IMR-90 (cell line): ENCODE data around the gene REXO1. TPM values are rescaled to one million over a fixed set of nuclear protein-coding genes. Genes with fewer than 3 reads are reported as not detected.

Experiments used
- ATAC-seq: fragments of 200-7000 bp; cut with Tn5 transposase; 2 replicates; pipeline ENCODE4 v1.9.1; 2020; ENCODE audit warnings: low read depth, mild to moderate bottlenecking, moderate library complexity
- BruUV-seq: library from RNA; stranded (reverse); fragments of 400-500 nt; replicated peaks from 2 replicates; lab custom pipeline; 2021; lab: Mats Ljungman, UMichigan
- CTCF ChIA-PET: fragments of 300-600 bp; formaldehyde crosslinking; extraction: SDS; loops from one replicate; lab custom pipeline; 2021; ENCODE audit warnings: antibody characterized with exemption; lab: Yijun Ruan, JAX
- POLR2A ChIA-PET: fragments of 300-600 bp; sonication (Branson Sonifier 250); formaldehyde crosslinking; loops from one replicate; lab custom pipeline; 2022; ENCODE audit warnings: antibody characterized with exemption; ENCODE audit not compliant: unreplicated experiment; lab: Charles Lee
- DNase-seq: peaks from one replicate; pipeline ENCODE4 v3.0.0; 2013
- H2AFZ ChIP-seq: replicated peaks from 2 replicates; pipeline ENCODE3; 2013; ENCODE audit warnings: low read length, mild to moderate bottlenecking; ENCODE audit not compliant: poor library complexity
- H2AK5ac ChIP-seq: 2 replicates; pipeline ENCODE4 v1.6.1; 2013; ENCODE audit warnings: low read depth, low read length, inconsistent platforms
- H2AK9ac ChIP-seq: replicated peaks from 2 replicates; pipeline ENCODE3; 2013; ENCODE audit warnings: mild to moderate bottlenecking, low read depth, low read length, moderate library complexity; ENCODE audit not compliant: poor library complexity
- H2BK120ac ChIP-seq: 2 replicates; pipeline ENCODE4 v1.6.1; 2013; ENCODE audit warnings: low read depth, low read length, inconsistent platforms
- H2BK15ac ChIP-seq: 3 replicates; pipeline ENCODE4 v1.6.1; 2013; ENCODE audit warnings: low read depth, low read length, inconsistent platforms
- H2BK20ac ChIP-seq: 2 replicates; pipeline ENCODE4 v1.6.1; 2013; ENCODE audit warnings: low read depth, mild to moderate bottlenecking, inconsistent platforms, low read length, moderate library complexity
- H2BK5ac ChIP-seq: 2 replicates; pipeline ENCODE4 v1.6.1; 2013; ENCODE audit warnings: mild to moderate bottlenecking, low read depth, low read length, inconsistent platforms; ENCODE audit not compliant: poor library complexity, severe bottlenecking
- H3K14ac ChIP-seq: replicated peaks from 2 replicates; pipeline ENCODE4 v1.6.1; 2013; ENCODE audit warnings: low read depth, low read length, inconsistent platforms
- H3K18ac ChIP-seq: 2 replicates; pipeline ENCODE4 v1.6.1; 2013; ENCODE audit warnings: low read depth, low read length, control low read depth
- H3K23ac ChIP-seq: 2 replicates; pipeline ENCODE4 v1.6.1; 2013; ENCODE audit warnings: low read depth, low read length, inconsistent platforms
- H3K27ac ChIP-seq: 2 replicates; pipeline ENCODE4 v1.5.1; 2013; ENCODE audit warnings: mild to moderate bottlenecking, control low read depth, low read length; ENCODE audit not compliant: insufficient read depth
- H3K27me3 ChIP-seq: 2 replicates; pipeline ENCODE4 v1.6.1; 2013; ENCODE audit warnings: low read length; ENCODE audit not compliant: control insufficient read depth, insufficient read depth
- H3K36me3 ChIP-seq: 2 replicates; pipeline ENCODE4 v1.6.1; 2013; ENCODE audit warnings: low read length, mixed read lengths; ENCODE audit not compliant: control insufficient read depth, insufficient read depth
- H3K4ac ChIP-seq: 2 replicates; pipeline ENCODE4 v1.6.1; 2013; ENCODE audit warnings: low read depth, low read length, inconsistent platforms
- H3K4me1 ChIP-seq: 2 replicates; pipeline ENCODE4 v1.6.1; 2013; ENCODE audit warnings: low read length, mixed read lengths; ENCODE audit not compliant: control insufficient read depth, insufficient read depth
- H3K4me2 ChIP-seq: 2 replicates; pipeline ENCODE4 v1.6.1; 2013; ENCODE audit warnings: low read depth, mild to moderate bottlenecking, control low read depth, low read length, moderate library complexity
- H3K4me3 ChIP-seq: 2 replicates; pipeline ENCODE4 v1.5.1; 2013; ENCODE audit warnings: low read depth, mild to moderate bottlenecking, control low read depth, low read length, moderate library complexity; ENCODE audit not compliant: insufficient read depth
- H3K56ac ChIP-seq: 2 replicates; pipeline ENCODE4 v1.6.1; 2013; ENCODE audit warnings: low read length, inconsistent platforms; ENCODE audit not compliant: insufficient read depth; ENCODE audit errors: extremely low read depth
- H3K79me1 ChIP-seq, 2 experiments: 2 replicates each; pipeline ENCODE4 v1.6.1; 2013; ENCODE audit warnings: low read length in 2 of 2, inconsistent platforms in 1 of 2, low read depth in 1 of 2
- H3K9ac ChIP-seq: 2 replicates; pipeline ENCODE4 v1.6.1; 2013; ENCODE audit warnings: low read depth, low read length, control low read depth
- H3K9me1 ChIP-seq: 2 replicates; pipeline ENCODE4 v1.6.1; 2013; ENCODE audit warnings: low read length, inconsistent platforms; ENCODE audit not compliant: insufficient read depth
- H3K9me3 ChIP-seq: 2 replicates; pipeline ENCODE4 v1.6.1; 2013; ENCODE audit warnings: low read length; ENCODE audit not compliant: control insufficient read depth, insufficient read depth
- H4K20me1 ChIP-seq: 2 replicates; pipeline ENCODE4 v1.6.1; 2013; ENCODE audit warnings: low read length, inconsistent platforms; ENCODE audit not compliant: insufficient read depth
- H4K5ac ChIP-seq: 2 replicates; pipeline ENCODE4 v1.6.1; 2013; ENCODE audit warnings: mild to moderate bottlenecking, low read depth, low read length, control low read depth
- H4K8ac ChIP-seq, 2 experiments: 2 replicates each; pipeline ENCODE4 v1.6.1; 2013; ENCODE audit warnings: low read depth in 2 of 2, low read length in 2 of 2, control low read depth in 1 of 2, inconsistent platforms in 1 of 2
- H4K91ac ChIP-seq: 2 replicates; pipeline ENCODE4 v1.6.1; 2013; ENCODE audit warnings: low read depth, low read length, inconsistent platforms; ENCODE audit not compliant: insufficient read depth
- CHD1 ChIP-seq: IDR thresholded peaks from 2 replicates; pipeline ENCODE4 v1.6.1; 2012; ENCODE audit warnings: low read depth, low read length, improper control_type of control experiment
- WGBS, 2 experiments: methylation state at CpG; one replicate each; pipeline versions ENCODE4 v1.1.5 to v1.1.7; 2013; ENCODE audit warnings: missing lambda C conversion rate in 2 of 2; ENCODE audit not compliant: insufficient read length in 1 of 2; ENCODE audit errors: extremely low coverage in 2 of 2; 5-methylcytosine and 5-hydroxymethylcytosine counted together
- dilution Hi-C: fragments of 300-500 bp; cut with HindIII; formaldehyde crosslinking; loops from one replicate; pipeline ENCODE4 v1.14.3; 2018; ENCODE audit warnings: low sequenced_read_pairs; ENCODE audit not compliant: unreplicated experiment
- in situ Hi-C: fragments of 300-500 bp; cut with MboI; formaldehyde crosslinking; loops from 3 replicates; pipeline ENCODE4 v1.14.3; 2019; ENCODE audit warnings: low sequenced_read_pairs, inconsistent platforms, mixed read lengths
- intact Hi-C: fragments of 100-400 bp; cut with micrococcal nuclease; formaldehyde crosslinking; loops from 2 replicates; pipeline ENCODE4 v1.10.0; 2022
- polyA plus RNA-seq, 3 experiments: library from polyadenylated mRNA; depleted of rRNA; stranded (reverse); fragments of >200 nt; gene quantifications; 2 replicates each; pipeline ENCODE4 v1.2.3, GENCODE V29; 2012; ENCODE audit warnings: low replicate concordance in 1 of 3
- total RNA-seq: library from RNA; depleted of rRNA; stranded (reverse); fragments of >200 nt; gene quantifications from 2 replicates; pipeline ENCODE4 v1.2.3, GENCODE V29; 2012

REXO1 gene
- total and polyA plus RNA-seq, 2 of the 4 experiments (the other 2 are of a cell fraction): 1.4 to 63.7 TPM

GRCh38 chr19:1854039-1854541 lies 5.8 kb upstream of the REXO1 start:
- Histone ChIP-seq H3K56ac (no peak overlapping the region), H3K9me3 (no peaks in the 10 kb centered on the region), H4K20me1 (peaks cover 59% of the 10 kb centered on the region), H4K5ac (no peak overlapping the region), H3K27ac (no peak overlapping the region), H3K4ac (no peak overlapping the region), H3K9ac (no peak overlapping the region), H4K91ac (no peak overlapping the region), H2AFZ (no peak overlapping the region), H2BK20ac (no peak overlapping the region), H2BK120ac (no peak overlapping the region), H3K4me3 (no peak overlapping the region), H3K36me3 (no peaks in the 10 kb centered on the region), H3K79me1 (peaks cover 16 to 80% of the 10 kb centered on the region in 2 experiments), H2BK5ac (no peak overlapping the region), H3K4me2 (no peak overlapping the region), H3K14ac (no peak overlapping the region), H3K4me1 (peaks cover 38% of the 10 kb centered on the region), H2AK5ac (no peak overlapping the region), H3K23ac (no peak overlapping the region), H3K9me1 (peaks cover 7% of the 10 kb centered on the region; the same call in 1 of the 2 replicates), H4K8ac (no peak overlapping the region), H3K18ac (no peak overlapping the region), H2AK9ac (peak overlapping the region; percentile 78), H3K27me3 (no peaks in the 10 kb centered on the region), H2BK15ac (no peak overlapping the region)
- in situ Hi-C loops: no loop called here
- no TSS peak for BruUV-seq
- DNase-seq: no peak
- CTCF ChIA-PET: no interaction called here
- POLR2A ChIA-PET: no interaction called here
- WGBS, 2 experiments: 71% methylated on average over 9 of the region's 16 CpGs; no CpG with 5 or more reads in 1 of the 2 experiments
- intact Hi-C loops: no loop called here
- dilution Hi-C loops: no loop called here
- no peak for TF ChIP-seq CHD1
- no peak for ATAC-seq
